Cardiac muscle cell (in vitro differentiated cells and primary cell): Measurements from ENCODE around the gene PHEX. TPM values are rescaled to one million over a fixed set of nuclear protein-coding genes. Genes with fewer than 3 reads are reported as not detected.

Source experiments
- DNase-seq, 2 donors: peaks; one replicate each; pipeline versions ENCODE4 v3.0.0 to v3.0.0-alpha.2; 2010 to 2017; ENCODE audit warnings: low read depth in 1 of 2, low spot score in 1 of 2
- H3K27ac ChIP-seq: fragments of 200-600 bp; sonication (generic); 2 replicates; pipeline ENCODE4 v1.5.1; 2016
- H3K27me3 ChIP-seq: fragments of 200-600 bp; sonication (generic); 2 replicates; pipeline ENCODE4 v1.6.0; 2016; ENCODE audit warnings: control low read depth
- H3K36me3 ChIP-seq: fragments of 200-600 bp; sonication (generic); 2 replicates; pipeline ENCODE4 v1.5.1; 2016; ENCODE audit warnings: control low read depth
- H3K4me1 ChIP-seq: fragments of 200-600 bp; sonication (generic); 2 replicates; pipeline ENCODE4 v1.8.1; 2017; ENCODE audit warnings: low read depth, mild to moderate bottlenecking, mixed run types
- H3K4me3 ChIP-seq: fragments of 200-600 bp; sonication (generic); 2 replicates; pipeline ENCODE4 v1.5.1; 2016; ENCODE audit warnings: mild to moderate bottlenecking
- H3K9me3 ChIP-seq: fragments of 200-600 bp; sonication (generic); 2 replicates; pipeline ENCODE4 v1.5.1; 2017; ENCODE audit warnings: low read depth, mild to moderate bottlenecking, control low read depth
- CTCF ChIP-seq: IDR thresholded peaks from 2 replicates; pipeline ENCODE4 v1.5.1; 2012; ENCODE audit warnings: low read depth, mild to moderate bottlenecking, low read length
- polyA plus RNA-seq: library from polyadenylated mRNA; unstranded; fragments of >200 nt; fragmentation: Nextera tagmentation; extraction: Ambion mirVana; gene quantifications from 2 replicates; pipeline ENCODE4 v1.2.1, GENCODE V29; 2016
- total RNA-seq: library from RNA; depleted of rRNA; stranded (reverse); fragments of >200 nt; gene quantifications from 2 replicates; pipeline ENCODE4 v1.2.3, GENCODE V29; 2016

The PHEX gene
- total and polyA plus RNA-seq, 2 experiments from 2014 or later, result 0.21 to 0.62 TPM

- H3K4me3 ChIP-seq, result no peak overlapping the region
- H3K27me3 ChIP-seq, result no peaks in the 10 kb centered on the region
- no peaks in the 10 kb centered on the region for H3K4me1 ChIP-seq
- no peaks in the 10 kb centered on the region for H3K9me3 ChIP-seq
- DNase-seq, result no peak
- no peak overlapping the region for H3K27ac ChIP-seq
- H3K36me3 ChIP-seq, result no peaks in the 10 kb centered on the region
- TF ChIP-seq CTCF, result no peak
These were observed 15.3 kb downstream of the PHEX start for GRCh38 chrX:22047468-22047867.

- no peak overlapping the region for H3K4me3 ChIP-seq
- no peaks in the 10 kb centered on the region for H3K9me3 ChIP-seq
- TF ChIP-seq CTCF, result no peak
- no peak overlapping the region for H3K27ac ChIP-seq
- DNase-seq, result no peak
- no peaks in the 10 kb centered on the region for H3K4me1 ChIP-seq
- no peaks in the 10 kb centered on the region for H3K36me3 ChIP-seq
- no peaks in the 10 kb centered on the region for H3K27me3 ChIP-seq
These were observed 21.4 kb downstream of the PHEX start for GRCh38 chrX:22053481-22053880.

DNA sequence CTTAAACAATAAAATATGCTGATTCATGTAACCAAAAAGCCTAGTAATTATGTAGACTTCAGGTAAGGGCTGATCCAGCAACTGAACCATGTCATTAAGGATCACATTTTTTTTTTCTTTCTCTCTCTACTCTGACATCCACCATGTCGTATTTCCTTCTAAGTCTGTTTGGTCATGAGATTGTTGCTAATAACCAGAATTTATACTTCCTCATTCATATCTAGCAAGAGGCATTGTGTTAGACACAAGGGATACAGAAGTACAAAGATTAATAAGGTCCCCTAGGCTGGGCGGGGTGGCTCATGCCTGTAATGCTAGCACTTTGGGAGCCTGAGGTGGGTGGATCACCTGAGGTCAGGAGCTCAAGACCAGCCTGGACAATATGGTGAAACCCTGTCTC, 24.1 kb downstream of the PHEX start:
- no peaks in the 10 kb centered on the region for H3K9me3 ChIP-seq

DNA sequence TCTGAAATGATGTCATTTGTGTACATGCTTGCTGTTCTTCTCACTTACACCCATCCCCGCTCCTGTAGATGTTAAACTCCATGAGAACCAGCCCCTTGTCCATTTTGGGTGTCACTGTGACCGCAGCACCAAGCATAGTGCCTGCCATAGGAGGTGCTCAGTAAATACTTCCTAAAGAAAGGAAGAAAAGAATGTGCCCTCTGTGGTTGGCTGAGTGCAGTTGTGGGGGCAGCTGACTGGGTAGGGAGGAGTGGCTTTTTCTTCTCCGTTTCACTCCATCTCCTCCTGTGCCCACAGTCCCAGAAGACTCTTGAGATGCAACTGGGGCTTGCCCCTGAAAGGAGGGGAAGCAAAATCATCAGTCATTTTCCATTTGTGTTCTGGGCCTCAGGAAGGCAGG, 25.5 kb downstream of the PHEX start:
- TF ChIP-seq CTCF, result no peak
- Histone ChIP-seq H3K4me1 (peaks cover 11% of the 10 kb centered on the region), H3K27ac (no peak overlapping the region), H3K27me3 (no peaks in the 10 kb centered on the region), H3K36me3 (no peaks in the 10 kb centered on the region), H3K4me3 (no peak overlapping the region), H3K9me3 (no peaks in the 10 kb centered on the region)
- no peak for DNase-seq

More for the DNA sequence above, 24.1 kb downstream of the PHEX start:
- DNase-seq, result no peak
- Histone ChIP-seq H3K27me3 (no peaks in the 10 kb centered on the region), H3K4me3 (no peak overlapping the region), H3K27ac (no peak overlapping the region), H3K36me3 (no peaks in the 10 kb centered on the region), H3K4me1 (peaks cover 11% of the 10 kb centered on the region)
- TF ChIP-seq CTCF, result no peak

DNA sequence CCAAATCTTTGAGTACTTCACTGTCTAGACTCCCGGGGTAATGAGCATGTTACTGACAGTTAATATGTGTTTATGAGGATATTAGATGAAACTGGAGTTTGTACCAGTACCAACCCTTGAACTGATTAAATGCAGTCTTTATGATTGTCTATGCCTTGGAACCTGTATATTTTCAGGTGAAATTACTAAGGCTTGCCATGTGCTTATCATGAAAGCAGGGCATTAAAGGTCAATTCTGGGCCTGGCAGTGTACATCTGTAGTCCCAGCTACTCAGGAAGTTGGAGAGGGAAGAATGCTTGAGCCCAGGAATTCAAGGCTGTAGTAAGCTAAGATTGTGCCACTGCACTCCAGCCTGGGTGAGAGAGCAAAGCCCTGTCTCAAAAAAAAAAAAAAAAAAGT, 27.6 kb downstream of the PHEX start:
- H3K27ac ChIP-seq, result no peak overlapping the region
- H3K9me3 ChIP-seq, result no peaks in the 10 kb centered on the region
- H3K36me3 ChIP-seq, result no peaks in the 10 kb centered on the region
- no peaks in the 10 kb centered on the region for H3K27me3 ChIP-seq
- DNase-seq, result peak in 1 of 2 donors; percentile 22
- H3K4me1 ChIP-seq, result peaks cover 11% of the 10 kb centered on the region
- TF ChIP-seq CTCF, result no peak
- H3K4me3 ChIP-seq, result no peak overlapping the region
